Measurements from ENCODE around the gene HAND2. TPM values are rescaled to one million over a fixed set of nuclear protein-coding genes. Genes with fewer than 3 reads are reported as not detected.

HAND2 gene
- total RNA-seq, 1 donor from 2014 or later: not detected

DNA sequence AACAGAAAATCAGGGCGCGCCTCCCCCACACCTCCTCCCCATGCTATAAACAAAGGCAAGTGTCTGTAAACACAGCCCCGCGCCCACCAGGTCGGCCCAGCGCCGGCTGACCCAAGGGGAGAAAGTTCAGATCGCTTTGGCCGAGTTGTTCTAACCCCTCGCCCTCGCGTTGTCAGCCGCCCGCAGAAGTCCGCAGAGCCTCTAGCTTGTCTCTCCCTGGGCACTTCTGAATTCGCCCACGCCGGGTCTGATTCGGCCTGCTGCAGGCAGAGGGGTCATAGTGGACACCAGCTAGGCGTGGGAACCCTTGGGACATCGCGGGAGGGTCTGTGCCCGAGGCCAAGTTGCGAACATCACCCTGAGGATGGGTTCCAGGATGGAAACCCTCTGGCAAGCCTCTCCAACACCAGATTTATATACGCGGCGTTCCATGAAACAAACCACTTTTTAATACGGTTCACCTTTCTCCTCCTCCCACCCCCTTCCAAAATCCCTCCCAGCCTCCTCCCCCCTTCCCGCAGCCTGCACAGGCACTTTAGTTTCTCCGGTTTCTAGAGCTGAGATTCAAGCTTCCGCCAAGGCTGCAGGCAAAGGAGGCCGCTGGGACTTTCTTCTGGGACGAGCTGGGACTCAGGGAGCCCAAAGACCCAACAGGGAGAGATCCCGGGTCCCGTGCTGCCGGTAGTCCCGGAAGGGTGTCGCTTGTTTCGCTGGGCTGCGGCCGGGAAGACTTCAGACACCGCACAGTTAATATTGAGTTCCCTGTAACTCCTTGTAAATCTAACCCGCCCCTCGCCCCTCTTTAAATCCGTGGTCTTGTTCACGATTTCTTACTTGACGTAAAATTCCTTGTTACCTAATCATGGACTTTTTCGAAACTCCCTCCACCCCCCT is 4.7 kb downstream of the HAND2 start:
- DNase-seq (ENCODE audit: low read depth): no peak
- no peak overlapping the region for H3K4me3 ChIP-seq (ENCODE audit: low read depth, low read length)
- TF ChIP-seq, protein P1, sequence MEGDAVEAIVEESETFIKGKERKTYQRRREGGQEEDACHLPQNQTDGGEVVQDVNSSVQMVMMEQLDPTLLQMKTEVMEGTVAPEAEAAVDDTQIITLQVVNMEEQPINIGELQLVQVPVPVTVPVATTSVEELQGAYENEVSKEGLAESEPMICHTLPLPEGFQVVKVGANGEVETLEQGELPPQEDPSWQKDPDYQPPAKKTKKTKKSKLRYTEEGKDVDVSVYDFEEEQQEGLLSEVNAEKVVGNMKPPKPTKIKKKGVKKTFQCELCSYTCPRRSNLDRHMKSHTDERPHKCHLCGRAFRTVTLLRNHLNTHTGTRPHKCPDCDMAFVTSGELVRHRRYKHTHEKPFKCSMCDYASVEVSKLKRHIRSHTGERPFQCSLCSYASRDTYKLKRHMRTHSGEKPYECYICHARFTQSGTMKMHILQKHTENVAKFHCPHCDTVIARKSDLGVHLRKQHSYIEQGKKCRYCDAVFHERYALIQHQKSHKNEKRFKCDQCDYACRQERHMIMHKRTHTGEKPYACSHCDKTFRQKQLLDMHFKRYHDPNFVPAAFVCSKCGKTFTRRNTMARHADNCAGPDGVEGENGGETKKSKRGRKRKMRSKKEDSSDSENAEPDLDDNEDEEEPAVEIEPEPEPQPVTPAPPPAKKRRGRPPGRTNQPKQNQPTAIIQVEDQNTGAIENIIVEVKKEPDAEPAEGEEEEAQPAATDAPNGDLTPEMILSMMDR (conservative IDR thresholded peaks at IDR 0.05; ENCODE audit: low read depth, low read length): no peak

DNA sequence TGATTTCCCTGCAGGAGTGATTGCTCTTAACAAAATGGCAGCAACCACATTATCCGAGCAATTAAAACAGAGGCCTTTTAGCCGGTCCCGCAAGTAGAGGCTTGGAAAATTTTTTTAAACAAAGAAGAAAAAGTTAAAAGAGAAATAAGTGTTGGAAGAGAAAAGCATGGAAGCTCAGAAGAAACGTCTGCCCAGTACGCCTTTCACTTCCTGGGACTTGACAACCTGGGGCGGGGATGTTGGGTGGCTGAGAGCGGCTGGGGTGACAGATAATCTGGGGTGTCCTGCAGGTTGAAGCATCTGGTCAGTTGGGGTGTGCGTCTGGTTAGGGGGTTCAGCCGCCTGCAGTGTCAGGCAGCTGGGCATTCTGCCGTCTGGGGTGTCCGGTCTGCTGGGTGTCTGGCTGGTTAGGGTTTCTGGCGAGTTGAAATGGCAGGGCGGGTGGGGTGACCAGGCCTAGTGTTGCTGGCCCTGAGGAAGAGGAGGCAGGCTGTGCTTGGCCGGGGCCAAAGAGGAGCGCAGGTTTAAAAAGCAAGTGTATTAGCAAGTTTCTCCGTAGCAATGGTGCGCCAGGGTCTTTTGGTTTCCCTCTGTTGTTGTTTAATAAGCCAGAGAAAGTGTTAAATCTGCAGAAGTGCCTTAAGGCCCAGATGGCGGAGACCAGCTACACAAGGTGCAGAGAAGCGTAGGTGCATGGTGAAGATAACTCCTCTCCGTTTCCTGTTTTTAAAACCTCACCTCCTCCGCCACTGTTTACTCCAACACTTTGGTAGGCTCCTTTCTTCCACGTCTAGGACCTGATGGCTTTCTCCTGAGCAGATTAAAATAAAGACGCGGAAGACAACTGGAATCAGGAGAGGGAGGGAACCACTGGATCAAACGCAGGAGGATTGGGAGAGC is 5.6 kb downstream of the HAND2 start:
- DNase-seq (ENCODE audit: low read depth): no peak
- TF ChIP-seq, protein P1 (conservative IDR thresholded peaks at IDR 0.05; ENCODE audit: low read depth, low read length): no peak
- H3K4me3 ChIP-seq (ENCODE audit: low read depth, low read length): no peak overlapping the region

DNA sequence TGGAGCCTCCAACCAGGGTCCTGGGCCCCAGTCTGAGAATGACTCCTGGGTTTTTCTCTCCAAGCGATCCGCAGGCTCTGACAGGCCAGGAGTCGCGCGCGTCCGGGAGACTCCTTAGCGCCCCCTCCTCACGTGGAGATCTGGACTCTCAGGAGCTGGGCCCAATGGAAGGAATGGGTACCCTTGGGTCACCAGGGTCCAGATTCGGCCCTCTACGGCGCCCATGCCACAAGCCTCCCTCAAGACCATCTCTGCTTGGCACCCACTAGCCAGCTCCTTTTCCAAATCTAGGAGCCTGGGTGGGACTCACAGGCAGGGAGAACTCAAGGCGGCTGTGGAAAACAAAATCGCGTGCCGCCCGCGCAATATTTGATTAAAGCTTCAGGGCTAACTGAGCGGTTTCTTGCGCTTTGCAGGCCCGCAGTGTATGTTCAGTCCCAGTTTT is 7.1 kb downstream of the HAND2 start:
- H3K4me3 ChIP-seq (ENCODE audit: low read depth, low read length): no peak overlapping the region
- TF ChIP-seq, protein P1 (conservative IDR thresholded peaks at IDR 0.05; ENCODE audit: low read depth, low read length): no peak
- DNase-seq (ENCODE audit: low read depth): no peak

DNA sequence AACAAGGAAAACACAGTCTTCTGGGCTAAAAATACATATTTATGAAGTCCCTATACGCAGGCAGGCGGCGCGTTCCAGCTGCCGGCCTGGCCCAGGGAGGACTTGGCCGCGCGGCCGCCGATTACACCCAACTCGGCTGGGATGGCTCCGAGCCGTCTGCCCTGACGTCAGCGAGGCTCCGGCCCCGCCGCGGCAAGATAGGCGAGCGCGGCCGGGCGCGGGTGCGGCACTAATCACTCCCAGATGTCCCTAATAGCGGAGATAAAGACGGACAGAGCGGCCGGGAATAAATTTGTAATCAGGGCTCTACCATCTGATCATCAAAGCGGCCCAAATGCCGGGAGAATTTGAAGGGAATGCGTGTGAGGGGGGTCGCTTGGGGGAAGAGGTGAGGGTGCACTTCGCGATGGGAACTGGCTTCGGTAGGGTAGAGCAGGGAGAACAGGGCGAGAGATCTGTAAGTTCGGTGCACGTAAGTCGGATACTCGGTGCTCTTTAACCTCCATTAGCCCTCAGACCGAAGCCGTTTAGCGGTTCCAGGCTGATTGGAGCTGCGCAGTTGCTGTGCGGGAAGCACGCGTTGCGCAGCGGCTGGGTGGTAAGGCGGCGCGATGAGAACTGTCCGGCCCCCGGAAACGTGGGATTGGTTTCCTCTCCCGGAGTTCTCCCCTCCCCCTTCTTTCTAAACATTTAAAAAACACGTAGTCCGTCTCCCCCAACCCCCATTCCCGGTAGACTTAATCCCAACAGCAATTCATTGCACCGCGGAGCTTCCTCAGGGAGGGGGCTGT is 7.7 kb downstream of the HAND2 start:
- peak overlapping the region; percentile 29 for H3K4me3 ChIP-seq (ENCODE audit: low read depth, low read length)
- TF ChIP-seq, protein P1 (conservative IDR thresholded peaks at IDR 0.05; ENCODE audit: low read depth, low read length): no peak
- DNase-seq (ENCODE audit: low read depth): no peak

DNA sequence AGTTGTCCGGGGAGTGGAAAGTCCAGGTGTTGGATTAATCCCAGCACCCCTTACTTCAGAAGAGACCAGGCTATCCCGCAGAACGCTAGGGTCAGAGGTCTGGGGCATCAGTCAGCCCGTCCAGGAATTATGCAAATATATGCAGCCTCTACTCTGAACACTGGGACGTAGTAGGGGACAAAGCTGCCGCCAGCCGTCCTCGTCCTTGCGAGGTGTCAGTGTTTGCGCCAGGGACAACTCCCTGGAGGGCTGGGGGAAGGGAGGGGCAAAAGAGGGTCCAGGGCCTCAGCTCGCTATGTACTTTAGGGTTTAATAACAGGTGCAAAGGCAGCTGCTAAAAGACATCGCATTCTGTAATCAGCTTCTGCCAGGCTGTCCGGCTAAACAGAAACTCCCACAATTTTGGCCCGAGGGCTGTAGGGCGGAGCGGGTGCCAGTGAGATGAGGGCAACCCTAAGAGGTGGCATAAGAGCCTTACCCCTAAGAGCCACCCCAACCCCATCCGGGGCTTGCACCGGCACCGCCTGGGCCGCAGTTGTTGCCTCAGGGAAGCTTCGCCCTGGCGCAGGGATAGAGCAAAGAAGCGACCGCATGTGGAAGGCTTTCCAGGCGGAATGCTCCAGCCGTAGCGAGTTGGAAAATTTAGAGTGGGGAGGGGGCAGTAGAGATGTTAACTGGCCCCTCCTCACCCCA is 8.4 kb downstream of the HAND2 start:
- TF ChIP-seq, protein P1 (conservative IDR thresholded peaks at IDR 0.05; ENCODE audit: low read depth, low read length): no peak
- DNase-seq (ENCODE audit: low read depth): no peak
- peak overlapping the region; percentile 11 for H3K4me3 ChIP-seq (ENCODE audit: low read depth, low read length)

DNA sequence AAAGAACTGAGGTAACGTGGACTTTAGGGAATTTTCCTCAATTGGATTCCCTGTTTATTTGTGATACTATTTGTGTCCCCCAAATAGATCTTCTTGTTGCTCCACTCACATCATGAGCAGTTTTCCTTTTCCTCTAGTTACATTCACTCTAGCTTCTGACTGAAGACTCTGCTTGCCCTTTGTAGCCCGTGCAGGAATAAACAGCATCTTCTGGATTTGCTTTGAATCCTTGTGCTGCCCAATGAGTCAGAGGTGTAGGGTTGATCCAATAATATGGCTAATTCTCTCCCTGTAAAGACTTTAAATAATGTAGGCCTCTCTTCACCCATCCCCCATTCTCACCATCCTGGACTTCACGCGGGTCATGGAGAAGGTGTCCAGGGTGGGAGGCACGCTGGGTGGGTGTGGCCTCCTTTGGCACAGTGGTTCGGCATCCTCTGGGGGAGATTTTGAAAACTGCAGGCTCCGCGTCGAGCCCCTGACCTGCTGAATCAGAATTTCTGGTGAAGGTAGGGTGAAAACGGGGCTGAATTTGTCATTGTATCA is 9.0 kb downstream of the HAND2 start:
- TF ChIP-seq, protein P1 (conservative IDR thresholded peaks at IDR 0.05; ENCODE audit: low read depth, low read length): no peak
- H3K4me3 ChIP-seq (ENCODE audit: low read depth, low read length): no peak overlapping the region
- DNase-seq (ENCODE audit: low read depth): no peak

Measured in epithelial cell of proximal tubule (primary cell).